Ishikawa (cell line): ENCODE measurements around the gene RPL7A.

Experiments used
- EP300 ChIP-seq: IDR thresholded peaks from 2 replicates; pipeline ENCODE4 v1.6.1; 2012; ENCODE audit warnings: borderline replicate concordance
- FOXM1 ChIP-seq: IDR thresholded peaks from 2 replicates; pipeline ENCODE4 v1.6.1; 2012; ENCODE audit warnings: low read depth, borderline replicate concordance
- MAX ChIP-seq: IDR thresholded peaks from 2 replicates; pipeline ENCODE4 v1.6.1; 2012
- RAD21 ChIP-seq: IDR thresholded peaks from 2 replicates; pipeline ENCODE4 v1.6.1; 2012; ENCODE audit warnings: low read depth
- REST ChIP-seq: IDR thresholded peaks from 2 replicates; pipeline ENCODE4 v1.6.1; 2012; ENCODE audit warnings: low read depth, mild to moderate bottlenecking
- ZBTB7A ChIP-seq: IDR thresholded peaks from 2 replicates; pipeline ENCODE4 v1.6.1; 2012; ENCODE audit warnings: low read depth

- TF ChIP-seq REST (no peak), ZBTB7A (no peak), MAX (no peak), FOXM1 (no peak), RAD21 (no peak), EP300 (no peak)
Observed at GRCh38 chr9:133331641-133332380, 16.2 kb upstream of the RPL7A start.
